Astrocyte (in vitro differentiated cells and primary cell): Measurements from ENCODE around the gene SNAPIN.

ENCODE experiments used
- CTCF ChIP-seq: IDR thresholded peaks from 2 replicates; pipeline ENCODE4 v1.5.1; 2011; ENCODE audit warnings: low read depth, mild to moderate bottlenecking, inconsistent platforms, low read length, moderate library complexity; ENCODE audit not compliant: insufficient read depth
- EZH2 ChIP-seq: IDR thresholded peaks from 2 replicates; pipeline ENCODE4 v1.6.1; 2012; ENCODE audit warnings: mild to moderate bottlenecking, low read length, inconsistent platforms; ENCODE audit not compliant: insufficient read depth

DNA sequence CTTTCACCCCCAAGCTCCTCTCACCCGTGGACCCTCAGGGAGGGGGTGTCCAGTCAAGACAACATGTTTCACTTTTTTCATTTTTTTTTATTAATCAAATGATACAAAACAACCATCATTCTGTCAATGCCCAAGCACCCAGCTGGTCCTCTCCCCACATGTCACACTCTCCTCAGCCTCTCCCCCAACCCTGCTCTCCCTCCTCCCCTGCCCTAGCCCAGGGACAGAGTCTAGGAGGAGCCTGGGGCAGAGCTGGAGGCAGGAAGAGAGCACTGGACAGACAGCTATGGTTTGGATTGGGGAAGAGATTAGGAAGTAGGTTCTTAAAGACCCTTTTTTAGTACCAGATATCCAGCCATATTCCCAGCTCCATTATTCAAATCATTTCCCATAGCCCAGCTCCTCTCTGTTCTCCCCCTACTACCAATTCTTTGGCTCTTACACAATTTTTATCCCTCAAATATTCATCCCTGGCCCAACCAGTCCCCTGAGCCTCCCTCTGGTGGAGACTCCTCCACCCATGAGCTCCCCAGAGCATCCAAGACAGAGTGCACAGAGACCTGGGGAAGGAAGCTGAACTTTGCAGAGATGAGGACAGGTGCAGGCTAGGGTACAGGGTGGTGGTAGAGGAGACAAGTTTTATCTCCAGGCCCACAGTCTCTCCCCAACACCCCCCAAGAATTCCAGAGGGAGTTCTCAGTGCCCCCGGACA is 44.2 kb upstream of the SNAPIN start:
- TF ChIP-seq EZH2 (no peak), CTCF (no peak)
